GM23338 (cell line): Measurements from ENCODE around the gene KCNN3. TPM values are rescaled to one million over a fixed set of nuclear protein-coding genes. Genes with fewer than 3 reads are reported as not detected.

Experiments
- ATAC-seq: fragments of 200-7000 bp; cut with Tn5 transposase; 3 replicates; pipeline ENCODE4 v1.9.1; 2020
- DNase-seq: peaks from one replicate; pipeline ENCODE4 v3.0.0-alpha.2; 2015; ENCODE audit warnings: low spot score
- H2AFZ ChIP-seq: fragments of 200-600 bp; sonication (generic); 2 replicates; pipeline ENCODE4 v1.8.0; 2016; ENCODE audit warnings: antibody characterized with exemption, mild to moderate bottlenecking, moderate library complexity
- H3F3A ChIP-seq: fragments of 200-600 bp; sonication (generic); replicated peaks from 2 replicates; pipeline ENCODE4 v1.8.0; 2017; ENCODE audit warnings: antibody characterized with exemption, mixed run types, low read depth
- H3K27ac ChIP-seq: fragments of 200-600 bp; sonication (generic); 2 replicates; pipeline ENCODE4 v1.6.1; 2016; ENCODE audit warnings: low read depth
- H3K27me3 ChIP-seq: fragments of 200-600 bp; sonication (generic); 2 replicates; pipeline ENCODE4 v1.8.0; 2016; ENCODE audit warnings: mild to moderate bottlenecking, mixed run types, moderate library complexity; ENCODE audit not compliant: insufficient read depth
- H3K36me3 ChIP-seq: fragments of 200-600 bp; sonication (generic); 2 replicates; pipeline ENCODE4 v1.8.0; 2016; ENCODE audit warnings: mild to moderate bottlenecking; ENCODE audit not compliant: insufficient read depth
- H3K4me1 ChIP-seq: fragments of 200-600 bp; sonication (generic); 2 replicates; pipeline ENCODE4 v1.8.0; 2016; ENCODE audit warnings: mild to moderate bottlenecking, moderate library complexity; ENCODE audit not compliant: insufficient read depth
- H3K4me2 ChIP-seq: fragments of 200-600 bp; sonication (generic); 2 replicates; pipeline ENCODE4 v1.7.1; 2017; ENCODE audit warnings: mixed run types
- H3K4me3 ChIP-seq: fragments of 200-600 bp; sonication (generic); 2 replicates; pipeline ENCODE4 v1.6.1; 2016; ENCODE audit warnings: mixed run types
- H3K79me2 ChIP-seq: fragments of 200-600 bp; sonication (generic); replicated peaks from 2 replicates; pipeline ENCODE4 v1.8.0; 2017; ENCODE audit warnings: mild to moderate bottlenecking; ENCODE audit not compliant: insufficient read depth
- H3K9me2 ChIP-seq: fragments of 200-600 bp; sonication (generic); 2 replicates; pipeline ENCODE4 v1.8.0; 2017; ENCODE audit not compliant: insufficient read depth
- H4K20me1 ChIP-seq: fragments of 200-600 bp; sonication (generic); replicated peaks from 2 replicates; pipeline ENCODE4 v1.8.0; 2017; ENCODE audit warnings: mild to moderate bottlenecking; ENCODE audit not compliant: insufficient read depth
- H3K27ac Mint-ChIP-seq: 2 replicates; pipeline ENCODE4 v1.8.0; 2020; ENCODE audit warnings: inconsistent platforms, mild to moderate bottlenecking, moderate library complexity, mixed read lengths
- H3K27me3 Mint-ChIP-seq: 3 replicates; pipeline ENCODE4 v1.8.0; 2022; ENCODE audit warnings: low read depth, mild to moderate bottlenecking, moderate library complexity, mixed read lengths, inconsistent platforms; ENCODE audit not compliant: insufficient read depth, poor library complexity
- H3K36me3 Mint-ChIP-seq: 3 replicates; pipeline ENCODE4 v1.8.0; 2021; ENCODE audit warnings: low read depth, mild to moderate bottlenecking, inconsistent platforms, moderate library complexity, mixed read lengths
- H3K4me1 Mint-ChIP-seq: 3 replicates; pipeline ENCODE4 v1.8.0; 2020; ENCODE audit warnings: mild to moderate bottlenecking, inconsistent platforms, mixed read lengths
- H3K4me3 Mint-ChIP-seq: 3 replicates; pipeline ENCODE4 v1.8.0; 2021; ENCODE audit warnings: moderate library complexity, mild to moderate bottlenecking, inconsistent platforms, mixed read lengths
- H3K9me3 Mint-ChIP-seq: 3 replicates; pipeline ENCODE4 v1.8.0; 2020; ENCODE audit warnings: moderate library complexity, mild to moderate bottlenecking, inconsistent platforms, mixed read lengths
- CREB1 ChIP-seq: fragments of 250-450 bp; sonication (Bioruptor Pico); IDR thresholded peaks from 2 replicates; pipeline ENCODE4 v1.5.0; 2020; ENCODE audit warnings: low read depth, mild to moderate bottlenecking, moderate library complexity
- CTCF ChIP-seq, 2 experiments: fragments of 200-600 bp in 1 of 2; sonication (generic) in 1 of 2; conservative IDR thresholded peaks; 2 replicates each; pipeline versions ENCODE4 v1.5.1 to v1.6.1; 2016 to 2017; ENCODE audit warnings: antibody characterized with exemption in 2 of 2, low read depth in 2 of 2, mild to moderate bottlenecking in 2 of 2, moderate library complexity in 1 of 2
- ETS1 ChIP-seq: IDR thresholded peaks from 2 replicates; pipeline ENCODE4 v1.6.1; 2016; ENCODE audit warnings: antibody characterized with exemption
- EZH2 ChIP-seq: fragments of 200-600 bp; sonication (generic); IDR thresholded peaks from one replicate; pipeline ENCODE4 v1.8.0; 2017; ENCODE audit warnings: antibody characterized with exemption, mild to moderate bottlenecking, low read depth; ENCODE audit not compliant: unreplicated experiment
- EZH2phosphoT487 ChIP-seq: fragments of 200-600 bp; sonication (generic); IDR thresholded peaks from one replicate; pipeline ENCODE4 v1.8.1; 2018; ENCODE audit warnings: antibody characterized with exemption; ENCODE audit not compliant: unreplicated experiment
- JUNB ChIP-seq: IDR thresholded peaks from one replicate; pipeline ENCODE4 v1.6.1; 2016; ENCODE audit warnings: antibody characterized with exemption; ENCODE audit not compliant: unreplicated experiment
- NANOG ChIP-seq: IDR thresholded peaks from 2 replicates; pipeline ENCODE4 v1.6.1; 2016; ENCODE audit warnings: antibody characterized with exemption, borderline replicate concordance
- POLR2AphosphoS5 ChIP-seq: IDR thresholded peaks from 2 replicates; pipeline ENCODE4 v1.6.1; 2016; ENCODE audit warnings: antibody characterized with exemption, low read depth
- REST ChIP-seq: IDR thresholded peaks from one replicate; pipeline ENCODE4 v1.6.1; 2018; ENCODE audit warnings: antibody characterized with exemption; ENCODE audit not compliant: unreplicated experiment
- STAT1 ChIP-seq: IDR thresholded peaks from one replicate; pipeline ENCODE4 v1.6.1; 2016; ENCODE audit warnings: antibody characterized with exemption; ENCODE audit not compliant: unreplicated experiment
- ZNF114 ChIP-seq: fragments of 250-450 bp; sonication (Bioruptor Pico); IDR thresholded peaks from 2 replicates; pipeline ENCODE4 v1.5.0; 2020; ENCODE audit warnings: mild to moderate bottlenecking, moderate library complexity
- ZNF331 ChIP-seq: fragments of 250-450 bp; sonication (Bioruptor Pico); IDR thresholded peaks from 2 replicates; pipeline ENCODE4 v1.5.0; 2020; ENCODE audit warnings: low read depth, mild to moderate bottlenecking, moderate library complexity
- ZNF462 ChIP-seq: fragments of 250-450 bp; sonication (Bioruptor Pico); IDR thresholded peaks from 2 replicates; pipeline ENCODE4 v1.5.0; 2020; ENCODE audit warnings: mild to moderate bottlenecking, moderate library complexity
- polyA plus RNA-seq: library from polyadenylated mRNA; unstranded; fragments of >200 nt; fragmentation: Nextera tagmentation; extraction: Ambion mirVana; gene quantifications from 2 replicates; pipeline ENCODE4 v1.2.1, GENCODE V29; 2016
- total RNA-seq: library from RNA; depleted of rRNA; stranded (reverse); fragments of >200 nt; shearing (Covaris generic); gene quantifications from 2 replicates; pipeline ENCODE4 v1.2.3, GENCODE V29; 2014

The KCNN3 gene
- total and polyA plus RNA-seq, 2 experiments from 2014 or later: 1.9 to 3.0 TPM

GRCh38 chr1:154777154-154777553, 92.9 kb downstream of the KCNN3 start:
- no peak overlapping the region for H3K27ac Mint-ChIP-seq
- H3K4me1 Mint-ChIP-seq: peaks cover 20% of the 10 kb centered on the region; the same call in 2 of the 3 replicates

More at GRCh38 chr1:154777154-154777553, 92.9 kb downstream of the KCNN3 start:
- Mint-ChIP-seq H3K36me3 (peaks cover 4% of the 10 kb centered on the region; the same call in 2 of the 3 replicates), H3K4me3 (no peak overlapping the region), H3K9me3 (peaks cover 4% of the 10 kb centered on the region; the same call in 2 of the 3 replicates), H3K27me3 (peaks cover 2% of the 10 kb centered on the region)
- H3K27ac ChIP-seq: no peak overlapping the region
- H2AFZ ChIP-seq: no peak overlapping the region
- no peak overlapping the region for H3K4me2 ChIP-seq
- DNase-seq (no peak), ATAC-seq (no peak)
- peaks cover 6% of the 10 kb centered on the region for H3K4me1 ChIP-seq
- H4K20me1 ChIP-seq: no peaks in the 10 kb centered on the region
- no peaks in the 10 kb centered on the region for H3K36me3 ChIP-seq
- no peaks in the 10 kb centered on the region for H3K79me2 ChIP-seq
- no peaks in the 10 kb centered on the region for H3F3A ChIP-seq
- no peaks in the 10 kb centered on the region for H3K27me3 ChIP-seq
- no peak overlapping the region for H3K4me3 ChIP-seq
- H3K9me2 ChIP-seq: no peaks in the 10 kb centered on the region; the same call in 1 of the 2 replicates
- TF ChIP-seq ETS1 (no peak), NANOG (no peak), EZH2 (no peak), EZH2phosphoT487 (no peak), REST (no peak), ZNF331 (no peak), POLR2AphosphoS5 (no peak), CREB1 (no peak), JUNB (no peak), CTCF (conservative IDR thresholded peaks at IDR 0.05; ENCODE audit: low read depth in 2 of 2) (no peak), ZNF114 (CRISPR knock-in tag) (no peak), STAT1 (no peak), ZNF462 (CRISPR knock-in tag) (no peak)
